DOHH2 (cell line): ENCODE measurements around the gene UGT2A1.

ENCODE experiments used
- H3F3A ChIP-seq: fragments of 200-600 bp; sonication (generic), shearing (Covaris generic); 2 replicates; pipeline ENCODE4 v1.6.0; 2016; ENCODE audit warnings: antibody characterized with exemption, mild to moderate bottlenecking; ENCODE audit not compliant: control insufficient read depth, insufficient read depth
- H3K27ac ChIP-seq: fragments of 200-600 bp; sonication (generic); 2 replicates; pipeline ENCODE4 v1.5.1; 2014; ENCODE audit warnings: low read depth, mild to moderate bottlenecking, low read length, moderate library complexity
- H3K27me3 ChIP-seq: fragments of 200-600 bp; sonication (generic); 2 replicates; pipeline ENCODE4 v1.6.1; 2014; ENCODE audit warnings: mild to moderate bottlenecking, low read length, mixed read lengths; ENCODE audit not compliant: control insufficient read depth
- H3K36me3 ChIP-seq: fragments of 200-600 bp; sonication (generic); 2 replicates; pipeline ENCODE4 v1.6.1; 2014; ENCODE audit warnings: mild to moderate bottlenecking, low read length, moderate library complexity, mixed read lengths; ENCODE audit not compliant: control insufficient read depth
- H3K4me1 ChIP-seq: fragments of 200-600 bp; sonication (generic); 2 replicates; pipeline ENCODE4 v1.6.1; 2014; ENCODE audit warnings: mild to moderate bottlenecking, low read length, mixed read lengths; ENCODE audit not compliant: control insufficient read depth
- H3K4me2 ChIP-seq: fragments of 200-600 bp; sonication (generic); 2 replicates; pipeline ENCODE4 v1.6.0; 2014; ENCODE audit warnings: mild to moderate bottlenecking, low read length, moderate library complexity
- H3K4me3 ChIP-seq: fragments of 200-600 bp; sonication (generic); 2 replicates; pipeline ENCODE4 v1.5.1; 2014; ENCODE audit warnings: mild to moderate bottlenecking, low read length, mixed read lengths
- H3K79me2 ChIP-seq: fragments of 200-600 bp; sonication (generic); 2 replicates; pipeline ENCODE4 v1.6.1; 2014; ENCODE audit warnings: mild to moderate bottlenecking, low read length, mixed read lengths; ENCODE audit not compliant: control insufficient read depth
- H3K9me2 ChIP-seq: fragments of 200-600 bp; sonication (generic); replicated peaks from 2 replicates; pipeline ENCODE4 v1.6.1; 2014; ENCODE audit warnings: mild to moderate bottlenecking, low read length, mixed read lengths; ENCODE audit not compliant: control insufficient read depth
- H3K9me3 ChIP-seq: fragments of 200-600 bp; sonication (generic); 2 replicates; pipeline ENCODE4 v1.6.1; 2014; ENCODE audit warnings: antibody characterized with exemption, low read length, mixed read lengths; ENCODE audit not compliant: control insufficient read depth, insufficient read depth
- H4K20me1 ChIP-seq: fragments of 200-600 bp; sonication (generic); 2 replicates; pipeline ENCODE4 v1.6.0; 2014; ENCODE audit warnings: low read depth, mild to moderate bottlenecking, antibody characterized with exemption, low read length, moderate library complexity; ENCODE audit not compliant: control insufficient read depth, insufficient read depth
- EZH2phosphoT487 ChIP-seq: fragments of 200-600 bp; sonication (generic); IDR thresholded peaks from 2 replicates; pipeline ENCODE4 v1.6.1; 2017; ENCODE audit warnings: borderline replicate concordance, mild to moderate bottlenecking, antibody characterized with exemption, low read length, moderate library complexity, mixed read lengths
- TF ChIP-seq, protein P1 (sequence below): fragments of 200-600 bp; sonication (generic); IDR thresholded peaks from one replicate; pipeline ENCODE4 v1.5.1; 2014; ENCODE audit warnings: antibody characterized with exemption, mild to moderate bottlenecking, low read depth, low read length; ENCODE audit not compliant: poor library complexity, severe bottlenecking

Gene UGT2A1

DNA sequence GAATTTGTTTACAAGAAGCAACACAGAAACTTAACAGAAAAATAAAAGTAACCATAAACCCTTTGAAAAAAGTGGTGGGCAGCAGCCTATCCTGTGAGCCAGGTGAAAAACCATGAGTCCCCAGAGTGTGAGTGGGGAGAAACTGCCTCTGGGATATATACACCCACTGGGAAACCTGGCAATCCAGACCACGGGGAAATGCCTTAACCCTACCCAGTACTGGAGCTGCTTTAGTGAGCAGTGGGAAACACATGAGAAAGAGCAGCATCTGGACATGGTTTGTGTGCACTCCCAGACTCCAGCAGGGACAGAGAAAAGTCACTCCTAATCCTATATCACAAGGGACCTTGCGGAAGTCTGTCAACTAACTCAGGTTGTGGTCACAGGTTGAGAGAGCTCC, 53.0 kb downstream of the UGT2A1 start:
- no peaks in the 10 kb centered on the region for H3K79me2 ChIP-seq
- no peak overlapping the region for H3K27ac ChIP-seq
- H3K9me3 ChIP-seq: no peaks in the 10 kb centered on the region

GRCh38 chr4:69594382-69594781, 58.7 kb downstream of the UGT2A1 start:
- Histone ChIP-seq H3K79me2 (no peaks in the 10 kb centered on the region), H3K9me2 (no peaks in the 10 kb centered on the region), H3K27ac (no peak overlapping the region), H3K4me2 (no peak overlapping the region), H3K9me3 (no peaks in the 10 kb centered on the region), H3K27me3 (no peaks in the 10 kb centered on the region), H3K36me3 (no peaks in the 10 kb centered on the region), H3F3A (no peaks in the 10 kb centered on the region), H4K20me1 (no peaks in the 10 kb centered on the region), H3K4me3 (no peak overlapping the region), H3K4me1 (no peaks in the 10 kb centered on the region)
- TF ChIP-seq EZH2phosphoT487: no peak
- TF ChIP-seq, protein P1, sequence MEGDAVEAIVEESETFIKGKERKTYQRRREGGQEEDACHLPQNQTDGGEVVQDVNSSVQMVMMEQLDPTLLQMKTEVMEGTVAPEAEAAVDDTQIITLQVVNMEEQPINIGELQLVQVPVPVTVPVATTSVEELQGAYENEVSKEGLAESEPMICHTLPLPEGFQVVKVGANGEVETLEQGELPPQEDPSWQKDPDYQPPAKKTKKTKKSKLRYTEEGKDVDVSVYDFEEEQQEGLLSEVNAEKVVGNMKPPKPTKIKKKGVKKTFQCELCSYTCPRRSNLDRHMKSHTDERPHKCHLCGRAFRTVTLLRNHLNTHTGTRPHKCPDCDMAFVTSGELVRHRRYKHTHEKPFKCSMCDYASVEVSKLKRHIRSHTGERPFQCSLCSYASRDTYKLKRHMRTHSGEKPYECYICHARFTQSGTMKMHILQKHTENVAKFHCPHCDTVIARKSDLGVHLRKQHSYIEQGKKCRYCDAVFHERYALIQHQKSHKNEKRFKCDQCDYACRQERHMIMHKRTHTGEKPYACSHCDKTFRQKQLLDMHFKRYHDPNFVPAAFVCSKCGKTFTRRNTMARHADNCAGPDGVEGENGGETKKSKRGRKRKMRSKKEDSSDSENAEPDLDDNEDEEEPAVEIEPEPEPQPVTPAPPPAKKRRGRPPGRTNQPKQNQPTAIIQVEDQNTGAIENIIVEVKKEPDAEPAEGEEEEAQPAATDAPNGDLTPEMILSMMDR: no peak

More for the DNA sequence above, 53.0 kb downstream of the UGT2A1 start:
- TF ChIP-seq, protein P1: no peak
- TF ChIP-seq EZH2phosphoT487: no peak
- Histone ChIP-seq H3K4me2 (no peak overlapping the region), H3K4me1 (no peaks in the 10 kb centered on the region), H3K4me3 (no peak overlapping the region), H3K9me2 (no peaks in the 10 kb centered on the region), H3K27me3 (no peaks in the 10 kb centered on the region), H4K20me1 (no peaks in the 10 kb centered on the region), H3F3A (no peaks in the 10 kb centered on the region), H3K36me3 (no peaks in the 10 kb centered on the region)

DNA sequence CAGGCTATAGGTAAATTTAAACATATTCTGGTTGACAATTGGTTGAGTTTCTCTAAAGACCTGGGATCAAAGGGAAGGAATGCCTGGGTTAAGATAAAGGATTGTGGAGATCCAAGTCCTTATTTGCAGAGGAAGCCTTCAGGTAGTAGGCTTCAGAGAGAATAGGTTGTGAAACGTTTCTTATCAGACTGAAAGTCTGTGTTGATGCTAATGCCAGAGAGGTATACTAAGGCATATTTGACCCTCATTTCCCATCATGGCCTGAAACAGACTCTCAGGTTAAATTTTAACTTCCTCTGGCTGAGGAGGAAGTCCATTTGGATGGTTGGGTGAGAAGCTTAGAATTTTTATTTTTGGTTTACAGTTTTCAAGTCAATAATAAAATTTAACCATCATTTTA, 61.7 kb downstream of the UGT2A1 start:
- no peaks in the 10 kb centered on the region for H3K36me3 ChIP-seq
- TF ChIP-seq EZH2phosphoT487: no peak
- TF ChIP-seq, protein P1: no peak

GRCh38 chr4:69589884-69590283, 63.2 kb downstream of the UGT2A1 start:
- Histone ChIP-seq H3K9me2 (no peaks in the 10 kb centered on the region), H3K4me1 (no peaks in the 10 kb centered on the region), H3K27ac (no peak overlapping the region), H3K27me3 (no peaks in the 10 kb centered on the region), H3K9me3 (no peaks in the 10 kb centered on the region), H3K79me2 (no peaks in the 10 kb centered on the region), H4K20me1 (no peaks in the 10 kb centered on the region), H3K4me2 (no peak overlapping the region), H3K36me3 (no peaks in the 10 kb centered on the region), H3K4me3 (no peak overlapping the region), H3F3A (no peaks in the 10 kb centered on the region)
- TF ChIP-seq EZH2phosphoT487: no peak
- TF ChIP-seq, protein P1: no peak

More for the DNA sequence above, 61.7 kb downstream of the UGT2A1 start:
- Histone ChIP-seq H4K20me1 (no peaks in the 10 kb centered on the region), H3K9me3 (no peaks in the 10 kb centered on the region), H3K27ac (no peak overlapping the region), H3K79me2 (no peaks in the 10 kb centered on the region), H3K9me2 (no peaks in the 10 kb centered on the region), H3K4me1 (no peaks in the 10 kb centered on the region), H3K27me3 (no peaks in the 10 kb centered on the region), H3F3A (no peaks in the 10 kb centered on the region), H3K4me3 (no peak overlapping the region), H3K4me2 (no peak overlapping the region)
